RKO (cell line): Measurements from ENCODE around the gene ZCCHC3.
"Not testable (repeated sequence)": the region's sequence is repeated elsewhere in the genome, so short reads cannot be mapped to it uniquely, and the experiment has no call there.

Experiments used
- DNase-seq: peaks from one replicate; pipeline ENCODE4 v3.0.0-alpha.2; 2016; ENCODE audit warnings: low spot score

ZCCHC3 gene

DNA sequence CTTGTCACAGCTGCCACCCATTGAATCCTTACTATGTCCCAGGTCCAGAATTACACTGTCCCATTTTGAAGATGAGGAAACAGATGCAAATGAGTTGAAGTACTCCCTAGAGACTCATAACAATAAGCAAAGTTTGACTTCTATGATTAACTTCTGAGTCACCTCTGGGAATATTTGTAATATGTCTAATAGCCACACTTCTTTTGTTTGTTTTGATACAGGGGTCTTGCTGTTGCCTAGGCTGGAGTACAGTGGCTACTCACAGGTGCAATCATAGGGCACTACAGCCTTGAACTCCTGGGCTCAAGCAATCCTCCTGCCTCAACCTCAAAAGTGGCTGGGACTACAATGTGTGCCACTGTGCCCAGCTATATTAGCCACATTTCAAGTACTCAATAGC, 16.6 kb downstream of the ZCCHC3 start:
- DNase-seq: peak; percentile 90

DNA sequence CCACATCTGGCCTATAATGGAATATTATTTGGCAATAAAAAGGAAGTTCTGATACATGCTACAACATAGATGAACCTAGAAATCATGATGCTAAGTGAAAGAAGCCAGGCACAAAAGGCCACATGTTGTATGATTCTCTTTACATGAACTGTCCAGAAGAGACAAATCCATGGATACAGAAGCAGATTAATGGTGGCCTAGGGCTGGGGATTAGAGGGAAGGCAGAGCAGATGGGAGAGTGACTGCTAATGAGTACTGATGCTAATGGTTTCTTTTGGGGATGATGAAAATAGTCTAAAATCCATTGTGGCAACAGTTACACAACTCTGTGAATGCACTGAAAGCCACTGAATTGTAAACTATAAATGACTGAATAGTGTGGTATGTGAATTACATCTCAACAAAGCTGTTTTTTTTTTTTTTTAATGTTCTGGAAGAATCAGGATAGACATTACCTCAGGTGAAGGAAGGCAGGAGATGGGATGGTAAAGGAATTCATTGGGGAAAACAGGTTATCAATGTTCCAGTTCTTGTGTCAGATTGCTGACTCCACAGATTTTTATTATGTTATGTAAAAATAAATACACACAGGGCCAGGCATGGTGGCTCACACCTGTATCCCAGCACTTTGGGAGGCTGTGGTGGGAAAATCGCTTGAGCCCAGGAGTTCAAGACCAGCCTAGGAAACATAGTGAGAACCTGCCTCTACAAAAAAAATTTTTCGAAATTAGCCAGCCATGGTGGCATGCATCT, 19.1 kb downstream of the ZCCHC3 start:
- no peak for DNase-seq

- peak; percentile 92 for DNase-seq
These were observed 27.0 kb downstream of the ZCCHC3 start for GRCh38 chr20:324177-325044.

DNA sequence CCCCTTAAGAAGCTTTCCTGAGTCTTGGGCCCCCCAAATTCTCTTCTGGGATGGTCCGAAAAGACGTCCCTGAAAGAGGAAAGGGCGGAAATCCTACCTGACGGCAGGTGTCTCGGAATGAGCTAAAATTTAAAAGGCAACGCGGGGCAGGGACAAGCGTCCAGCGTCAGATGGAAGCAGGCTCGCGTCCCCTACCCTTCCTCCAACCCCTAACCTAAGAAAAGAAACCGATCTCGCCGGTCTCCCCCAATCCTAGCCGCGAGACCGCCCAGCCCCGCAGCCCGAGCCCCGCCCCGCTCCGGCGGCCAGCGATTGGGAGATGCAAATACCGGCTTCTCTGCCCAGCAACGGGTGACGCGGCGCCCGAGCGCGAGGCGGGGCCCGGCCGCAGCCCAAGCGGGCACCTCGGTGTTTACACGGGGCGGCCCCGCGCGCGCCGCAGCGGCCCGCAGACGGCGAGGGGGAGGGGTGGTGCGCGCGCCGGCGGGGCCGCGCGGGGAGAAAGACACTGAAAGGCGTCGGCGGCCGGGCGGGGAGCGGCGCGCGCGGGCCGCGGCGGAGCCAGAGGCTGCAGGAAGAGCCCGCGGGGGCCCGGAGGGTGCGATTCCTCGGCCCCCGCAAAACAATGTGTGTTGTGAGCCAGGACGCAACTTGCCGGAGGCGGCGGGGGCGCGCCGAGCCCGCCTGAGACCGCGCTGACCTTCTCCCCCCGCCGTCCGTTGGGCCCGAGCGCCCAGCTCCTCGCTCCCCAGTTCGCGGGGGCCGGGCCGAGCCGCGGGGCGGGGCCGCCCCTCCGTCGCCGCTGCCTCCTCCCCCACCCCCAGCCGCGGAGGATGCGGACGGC, 27.9 kb downstream of the ZCCHC3 start, which contains the start of gene SOX12:
Gene SOX12 (plus strand): TSS at position 508 of the 844 bp plus-strand sequence. CDS start 373 bp downstream, outside the sequence.
- DNase-seq: peak; percentile 96

DNA sequence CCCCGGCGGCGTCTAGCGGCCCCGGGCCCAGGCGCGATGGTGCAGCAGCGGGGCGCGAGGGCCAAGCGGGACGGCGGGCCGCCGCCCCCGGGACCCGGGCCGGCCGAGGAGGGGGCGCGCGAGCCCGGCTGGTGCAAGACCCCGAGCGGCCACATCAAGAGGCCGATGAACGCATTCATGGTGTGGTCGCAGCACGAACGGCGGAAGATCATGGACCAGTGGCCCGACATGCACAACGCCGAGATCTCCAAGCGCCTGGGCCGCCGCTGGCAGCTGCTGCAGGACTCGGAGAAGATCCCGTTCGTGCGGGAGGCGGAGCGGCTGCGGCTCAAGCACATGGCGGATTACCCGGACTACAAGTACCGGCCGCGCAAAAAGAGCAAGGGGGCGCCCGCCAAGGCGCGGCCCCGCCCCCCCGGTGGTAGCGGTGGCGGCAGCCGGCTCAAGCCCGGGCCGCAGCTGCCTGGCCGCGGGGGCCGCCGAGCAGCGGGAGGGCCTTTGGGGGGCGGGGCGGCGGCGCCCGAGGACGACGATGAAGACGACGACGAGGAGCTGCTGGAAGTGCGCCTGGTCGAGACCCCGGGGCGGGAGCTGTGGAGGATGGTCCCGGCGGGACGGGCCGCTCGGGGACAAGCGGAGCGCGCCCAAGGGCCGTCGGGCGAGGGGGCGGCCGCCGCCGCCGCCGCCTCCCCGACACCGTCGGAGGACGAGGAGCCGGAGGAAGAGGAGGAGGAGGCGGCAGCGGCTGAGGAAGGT, 28.7 kb downstream of the ZCCHC3 start:
- peak; percentile 80 for DNase-seq

DNA sequence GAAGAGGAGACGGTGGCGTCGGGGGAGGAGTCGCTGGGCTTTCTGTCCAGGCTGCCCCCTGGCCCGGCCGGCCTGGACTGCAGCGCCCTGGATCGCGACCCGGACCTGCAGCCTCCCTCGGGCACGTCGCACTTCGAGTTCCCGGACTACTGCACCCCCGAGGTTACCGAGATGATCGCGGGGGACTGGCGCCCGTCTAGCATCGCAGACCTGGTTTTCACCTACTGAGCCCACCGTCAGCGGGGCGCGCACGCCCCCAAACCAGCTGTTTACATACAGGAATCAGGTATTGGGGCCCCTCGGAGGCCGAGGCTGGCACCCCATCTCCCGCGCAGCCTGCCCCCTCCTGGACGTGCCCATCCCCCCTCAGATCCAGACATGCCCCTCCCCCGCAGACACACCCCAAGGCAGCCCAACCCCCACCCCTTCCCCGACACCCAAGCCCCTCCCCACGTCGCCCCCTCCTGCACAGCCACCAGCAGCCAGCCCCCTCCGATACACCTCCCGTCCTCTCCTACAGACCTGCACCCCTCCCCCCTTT, 29.3 kb downstream of the ZCCHC3 start:
- peak; percentile 73 for DNase-seq

DNA sequence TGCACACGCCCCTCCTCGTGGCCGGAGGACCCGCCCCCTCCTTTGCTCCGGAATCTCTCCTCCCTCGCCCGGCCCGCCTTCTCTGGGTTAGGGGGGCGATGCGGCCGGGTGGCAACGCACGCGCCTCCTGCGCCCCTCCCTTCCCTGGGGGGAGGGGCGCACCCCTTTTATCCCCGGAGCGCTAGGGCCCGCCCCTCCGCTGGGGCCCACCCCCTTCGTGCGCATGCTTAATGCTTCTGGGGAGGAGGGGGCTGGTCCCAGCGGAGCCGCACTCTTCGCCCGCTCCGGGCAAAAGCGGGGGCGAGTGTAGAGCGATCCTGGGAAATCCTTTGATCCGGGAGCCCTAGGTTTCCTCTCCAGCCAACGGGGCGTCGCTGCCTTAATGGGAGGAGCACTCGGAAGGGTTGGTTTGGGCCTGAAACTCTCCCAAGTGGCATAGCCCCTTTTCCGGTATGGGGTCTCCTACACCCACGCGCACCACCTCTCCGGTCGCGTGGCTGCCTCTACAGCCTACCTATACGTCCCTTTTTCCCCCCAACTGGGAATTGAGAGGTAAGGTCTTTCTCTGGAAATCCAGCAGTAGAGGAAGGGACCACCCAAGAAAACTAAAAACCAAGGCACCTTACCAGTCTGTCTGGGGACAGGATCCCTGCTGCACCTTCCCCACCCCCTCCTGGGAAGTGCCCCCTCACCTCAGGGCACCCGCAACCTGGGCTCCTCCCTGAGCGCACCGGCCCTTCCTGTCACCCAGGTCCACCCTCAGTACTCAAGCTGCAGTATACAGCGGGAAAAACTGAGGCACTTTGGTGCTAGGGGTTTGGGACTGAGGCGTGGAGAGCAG, 30.0 kb downstream of the ZCCHC3 start:
- DNase-seq: peak; percentile 95

GRCh38 chr20:328027-328974, 30.9 kb downstream of the ZCCHC3 start:
- DNase-seq: no peak

DNA sequence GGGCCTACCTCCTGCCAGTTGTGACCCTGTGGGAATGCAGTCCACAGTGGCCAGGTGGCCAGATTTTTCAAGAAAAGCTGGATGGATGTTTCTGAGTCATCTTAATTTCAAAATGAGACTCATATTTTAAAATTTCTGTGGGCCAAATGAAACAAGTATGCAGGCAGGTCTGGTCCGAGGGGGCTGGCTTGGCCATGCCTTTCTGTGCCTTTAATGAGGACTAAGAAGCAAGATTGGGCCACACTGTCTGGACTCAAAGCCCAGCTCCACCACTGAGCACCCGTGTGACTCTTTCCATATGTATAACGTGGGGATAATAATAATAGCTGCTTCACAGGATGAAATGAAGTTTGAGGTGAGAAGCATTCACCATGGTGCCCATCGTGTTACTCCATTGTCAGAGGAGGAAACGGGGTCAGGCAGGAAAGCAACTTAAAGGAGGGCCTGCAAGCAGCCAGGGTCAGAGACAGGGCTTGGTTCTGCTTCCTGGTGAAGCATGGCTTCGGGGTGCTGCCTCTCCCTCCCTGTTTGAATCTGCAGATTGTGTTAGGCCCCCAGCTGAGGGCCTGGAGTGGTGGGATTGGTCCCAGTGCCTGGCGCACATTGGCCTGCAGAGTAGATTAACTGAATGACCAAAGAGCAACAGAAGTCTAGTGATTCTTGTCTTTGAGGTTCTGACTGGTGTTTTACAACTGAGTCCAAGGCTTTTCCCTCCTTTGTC, 31.8 kb downstream of the ZCCHC3 start:
- no peak for DNase-seq

- no peak for DNase-seq
These were observed 32.5 kb downstream of the ZCCHC3 start for GRCh38 chr20:329851-330232.

- peak; percentile 93 for DNase-seq
These were observed 33.1 kb downstream of the ZCCHC3 start for GRCh38 chr20:330233-331149.

- DNase-seq: no peak
These were observed 37.2 kb downstream of the ZCCHC3 start for GRCh38 chr20:334578-334977.

DNA sequence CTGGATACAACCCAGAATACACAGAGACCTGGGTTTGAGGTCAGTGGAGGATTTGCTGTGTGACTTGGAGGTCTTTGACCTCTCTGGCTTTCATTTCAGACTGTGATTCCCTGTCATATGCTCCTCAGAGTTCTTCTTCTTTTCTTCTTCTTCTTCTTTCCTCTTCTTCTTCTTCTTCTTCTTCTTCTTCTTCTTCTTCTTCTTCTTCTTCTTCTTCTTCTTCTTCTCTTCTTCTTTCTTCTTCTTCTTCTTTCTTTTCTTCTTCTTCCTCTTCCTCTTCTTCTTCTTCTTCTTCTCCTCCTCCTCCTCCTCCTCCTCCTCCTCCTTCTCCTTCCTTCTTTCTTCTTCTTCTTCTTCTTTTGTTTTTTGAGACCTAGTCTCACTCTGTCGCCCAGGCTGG, 38.7 kb downstream of the ZCCHC3 start:
- not testable (repeated sequence) for DNase-seq

DNA sequence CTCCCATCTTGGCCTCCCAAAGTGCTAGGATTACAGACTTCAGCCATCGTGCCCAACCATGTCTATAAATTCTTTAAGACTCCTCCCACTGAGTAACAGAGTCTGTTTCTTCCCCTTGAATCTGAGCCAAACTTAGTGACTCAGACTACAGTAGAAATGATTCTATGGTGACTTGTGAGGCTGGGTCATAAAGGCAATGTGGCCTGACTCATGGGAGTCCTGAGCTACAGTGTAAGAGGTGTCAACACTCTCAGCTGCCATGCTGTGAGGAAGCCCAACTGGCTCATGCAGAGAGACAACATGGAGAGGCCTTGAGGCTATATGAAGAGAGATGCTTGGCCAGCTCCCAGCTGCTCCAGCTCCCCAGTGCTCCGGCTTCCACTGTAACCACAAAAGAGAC, 44.3 kb downstream of the ZCCHC3 start:
- peak; percentile 98 for DNase-seq

GRCh38 chr20:343107-343506, 45.7 kb downstream of the ZCCHC3 start:
- no peak for DNase-seq

DNA sequence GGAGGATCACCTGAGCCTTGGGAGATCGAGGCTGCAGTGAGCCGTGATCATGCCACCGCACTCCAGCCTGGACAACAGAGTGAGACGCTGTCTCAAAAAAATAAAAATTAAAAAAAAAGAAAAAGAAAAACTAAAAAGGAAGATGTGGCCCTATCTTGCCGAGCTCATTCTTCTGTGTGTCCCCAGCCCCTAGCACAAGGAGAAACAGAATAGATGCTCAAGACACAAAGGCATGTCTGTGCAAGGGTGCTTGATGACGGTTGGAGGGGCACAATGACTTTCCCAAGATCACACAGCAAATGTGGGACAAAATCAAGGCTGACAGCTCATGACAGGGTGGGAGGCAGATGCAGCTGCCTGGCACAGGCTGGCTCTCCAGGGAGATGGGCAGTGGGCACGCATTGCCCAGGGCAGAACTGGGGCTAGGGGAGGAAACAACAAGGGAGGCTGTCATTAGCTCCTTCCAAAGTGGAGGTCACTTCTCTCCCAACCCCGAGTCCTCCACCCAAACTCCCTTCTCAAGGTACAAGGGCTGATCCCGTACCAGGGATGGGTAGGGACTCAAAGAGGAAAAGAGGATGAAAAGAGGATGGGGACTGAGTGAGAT, 48.8 kb downstream of the ZCCHC3 start:
- no peak for DNase-seq
